HepG2 (cell line): ENCODE measurements around the gene ZMYND8. TPM values are rescaled to one million over a fixed set of nuclear protein-coding genes. Genes with fewer than 3 reads are reported as not detected.
A peak's percentile ranks its signal among the peaks of the same experiment; 100 is the strongest.

Experiments used
- BCL6 ChIP-seq: IDR thresholded peaks from 2 replicates; pipeline ENCODE4 v1.6.1; 2016; ENCODE audit warnings: missing genetic modification reagents, missing compliant biosample characterization
- HMG20A ChIP-seq: IDR thresholded peaks from 2 replicates; pipeline ENCODE4 v1.6.1; 2016; ENCODE audit warnings: borderline replicate concordance
- HNF1A ChIP-seq, 2 experiments: sonication (generic) in 1 of 2; formaldehyde crosslinking in 1 of 2; IDR thresholded peaks; 2 replicates each; pipeline versions ENCODE4 v1.4.0 to v1.6.1; 2016 to 2020; ENCODE audit warnings: borderline replicate concordance in 1 of 2, low read depth in 1 of 2, mild to moderate bottlenecking in 1 of 2, missing genetic modification reagents in 1 of 2
- HNF1B ChIP-seq: sonication (generic); formaldehyde crosslinking; IDR thresholded peaks from 2 replicates; pipeline ENCODE4 v1.5.1; 2020; ENCODE audit warnings: mild to moderate bottlenecking, moderate library complexity, missing genetic modification reagents
- HOXA3 ChIP-seq: sonication (generic); formaldehyde crosslinking; IDR thresholded peaks from 2 replicates; pipeline ENCODE4 v1.5.0; 2020; ENCODE audit warnings: missing genetic modification reagents
- IKZF5 ChIP-seq: IDR thresholded peaks from 2 replicates; pipeline ENCODE4 v1.6.1; 2018; ENCODE audit warnings: missing genetic modification reagents, mild to moderate bottlenecking, missing compliant biosample characterization
- KLF15 ChIP-seq: sonication (generic); formaldehyde crosslinking; IDR thresholded peaks from 2 replicates; pipeline ENCODE4 v1.8.1; 2023; ENCODE audit warnings: borderline replicate concordance, mild to moderate bottlenecking, inconsistent platforms, missing genetic modification reagents, mixed read lengths
- KMT2A ChIP-seq: sonication (generic); formaldehyde crosslinking; IDR thresholded peaks from 2 replicates; pipeline ENCODE4 v1.4.0; 2020; ENCODE audit warnings: missing genetic modification reagents
- MZF1 ChIP-seq: sonication (generic); formaldehyde crosslinking; IDR thresholded peaks from 2 replicates; pipeline ENCODE4 v1.8.1; 2023; ENCODE audit warnings: mild to moderate bottlenecking, missing genetic modification reagents, borderline replicate concordance
- PLRG1 ChIP-seq: fragments of 450-650 bp; conservative IDR thresholded peaks from 2 replicates; pipeline ENCODE4 v1.6.1; 2016
- SIN3A ChIP-seq: IDR thresholded peaks from 2 replicates; pipeline ENCODE4 v1.6.1; 2011; ENCODE audit warnings: low read depth, mild to moderate bottlenecking, control low read depth, low read length, borderline replicate concordance
- SNAI1 ChIP-seq: sonication (generic); formaldehyde crosslinking; IDR thresholded peaks from 2 replicates; pipeline ENCODE4 v1.5.0; 2020; ENCODE audit warnings: mild to moderate bottlenecking, missing genetic modification reagents, borderline replicate concordance
- ZFY ChIP-seq: sonication (generic); formaldehyde crosslinking; IDR thresholded peaks from 2 replicates; pipeline ENCODE4 v1.4.0; 2020; ENCODE audit warnings: missing genetic modification reagents
- ZMAT3 ChIP-seq: sonication (generic); formaldehyde crosslinking; conservative IDR thresholded peaks from 2 replicates; pipeline ENCODE4 v1.7.0; 2021; ENCODE audit warnings: missing genetic modification reagents
- ZMYM2 ChIP-seq: sonication (generic); formaldehyde crosslinking; IDR thresholded peaks from 2 replicates; pipeline ENCODE4 v1.8.0; 2022; ENCODE audit warnings: mild to moderate bottlenecking, missing genetic modification reagents
- ZNF292 ChIP-seq: sonication (generic); formaldehyde crosslinking; IDR thresholded peaks from 2 replicates; pipeline ENCODE4 v1.8.1; 2022; ENCODE audit warnings: mild to moderate bottlenecking, low read depth, missing genetic modification reagents, borderline replicate concordance
- ZNF431 ChIP-seq: sonication (generic); formaldehyde crosslinking; IDR thresholded peaks from 2 replicates; pipeline ENCODE4 v1.9.0; 2022; ENCODE audit warnings: missing genetic modification reagents, low read depth, mild to moderate bottlenecking, borderline replicate concordance
- ZNF501 ChIP-seq: sonication (generic); formaldehyde crosslinking; IDR thresholded peaks from 2 replicates; pipeline ENCODE4 v1.5.1; 2020; ENCODE audit warnings: mild to moderate bottlenecking, moderate library complexity, missing genetic modification reagents
- ZNF772 ChIP-seq: sonication (generic); formaldehyde crosslinking; IDR thresholded peaks from 2 replicates; pipeline ENCODE4 v1.5.0; 2020; ENCODE audit warnings: mild to moderate bottlenecking, missing genetic modification reagents
- ZNF788 ChIP-seq: sonication (generic); formaldehyde crosslinking; IDR thresholded peaks from 2 replicates; pipeline ENCODE4 v1.5.0; 2020; ENCODE audit warnings: mild to moderate bottlenecking, missing genetic modification reagents, borderline replicate concordance
- polyA plus RNA-seq, 8 experiments: library from polyadenylated mRNA; depleted of rRNA in 3 of 8; stranded (reverse) in 7 of 8; unstranded in 1 of 8; fragments of >200 nt; fragmentation: Illumina TruSeq in 4 of 8; extraction: Trizol in 4 of 8; gene quantifications; 2 replicates each; pipeline versions ENCODE4 v1.2.1 to v1.2.3, GENCODE V29; 2011 to 2016; ENCODE audit warnings: low read depth in 4 of 8, missing spikeins in 1 of 8, mixed read lengths in 1 of 8; ENCODE audit not compliant: insufficient read depth in 1 of 8
- total RNA-seq, 5 experiments: library from RNA; depleted of rRNA; stranded (reverse); fragments of >200 nt; fragmentation: Illumina TruSeq; extraction: Trizol; gene quantifications; 2 replicates each; pipeline ENCODE4 v1.2.3, GENCODE V29; 2016; ENCODE audit warnings: low read depth in 1 of 5

The ZMYND8 gene
- total and polyA plus RNA-seq, 2 of the 13 experiments (the other 11 are each of a cell fraction or from before 2014, with no cell fraction given) = 53.9 to 84.7 TPM

DNA sequence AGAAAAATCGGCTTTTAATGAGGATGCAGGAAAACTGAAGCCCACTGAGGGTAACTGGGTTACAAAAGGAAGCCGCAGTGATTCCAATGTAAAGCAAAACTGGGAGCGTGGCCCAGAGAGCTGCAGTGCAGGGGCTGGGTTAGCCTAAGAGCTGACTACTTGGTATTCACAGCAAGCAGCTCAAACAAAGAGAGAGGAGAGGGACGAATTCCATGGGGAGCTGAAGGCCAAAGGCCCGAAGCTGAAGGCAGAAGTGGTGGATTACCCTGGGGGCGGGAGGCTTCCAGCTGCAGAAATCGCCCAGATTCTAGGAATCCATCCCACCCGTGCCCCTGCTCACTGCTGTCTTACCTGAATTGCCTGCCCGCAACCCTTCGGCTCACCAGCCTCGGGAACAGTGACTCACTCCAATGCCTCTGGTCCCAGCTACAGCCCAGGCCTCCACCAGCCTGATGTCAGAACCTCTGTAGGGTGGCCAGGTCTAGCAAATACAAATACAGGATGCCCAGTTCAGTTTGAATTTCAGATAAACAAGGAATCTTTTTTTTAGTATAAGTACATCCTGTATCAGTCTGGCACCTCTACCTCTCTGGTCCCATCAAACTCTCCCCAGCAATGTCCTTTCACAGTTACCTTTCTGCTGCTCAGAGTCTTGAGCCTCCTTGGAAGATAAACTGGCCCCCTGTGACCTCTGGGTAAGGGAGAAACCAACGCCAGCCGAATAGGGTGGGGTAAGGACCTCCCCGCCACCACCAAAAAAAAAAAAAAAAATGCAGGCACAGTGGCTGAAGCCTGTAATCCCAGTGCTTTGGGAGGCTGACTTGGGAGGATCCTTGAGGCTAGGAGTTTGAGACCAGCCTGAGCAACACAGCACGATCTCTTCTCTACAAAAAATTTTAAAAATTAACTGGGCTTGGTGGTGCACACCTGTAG lies 14.6 kb upstream of the ZMYND8 start (continued):
- no peak for TF ChIP-seq MZF1 (CRISPR knock-in tag)
- TF ChIP-seq ZNF772 = 0 out of 2 replicates have a peak, but pooled peaks have one; percentile 14
- peak; percentile 49; the same call in 1 of the 2 replicates for TF ChIP-seq ZMAT3 (CRISPR knock-in tag)
- TF ChIP-seq ZNF431 (CRISPR knock-in tag) = no peak
- 0 out of 2 replicates have a peak, but pooled peaks have one; percentile 8 for TF ChIP-seq KMT2A
- no peak for TF ChIP-seq PLRG1
- no peak for TF ChIP-seq KLF15 (CRISPR knock-in tag)
- TF ChIP-seq HNF1B (CRISPR knock-in tag) = 0 out of 2 replicates have a peak, but pooled peaks have one; percentile 21
- 0 out of 2 replicates have a peak, but pooled peaks have one; percentile 37 for TF ChIP-seq SNAI1 (CRISPR knock-in tag)
- peak; percentile 22 for TF ChIP-seq BCL6 (CRISPR knock-in tag)
- TF ChIP-seq HOXA3 = peak; percentile 32
- peak; percentile 64; the same call in 1 of the 2 replicates for TF ChIP-seq ZMYM2
- peak; percentile 97 for TF ChIP-seq ZNF292 (CRISPR knock-in tag)
- peak; percentile 64 for TF ChIP-seq ZFY (CRISPR knock-in tag)
- 0 out of 2 replicates have a peak, but pooled peaks have one; percentile 23 for TF ChIP-seq HMG20A
- no peak for TF ChIP-seq HNF1A (IDR thresholded peaks at IDR 0.05; ENCODE audit: low read depth)
- TF ChIP-seq HNF1A (CRISPR knock-in tag; IDR thresholded peaks at IDR 0.05; ENCODE audit: borderline replicate concordance) = peak; percentile 26; the same call in 1 of the 2 replicates
- TF ChIP-seq ZNF501 (CRISPR knock-in tag) = 0 out of 2 replicates have a peak, but pooled peaks have one; percentile 4
- peak; percentile 20; the same call in 1 of the 2 replicates for TF ChIP-seq IKZF5 (CRISPR knock-in tag)
- peak; percentile 35; the same call in 1 of the 2 replicates for TF ChIP-seq SIN3A
- peak; percentile 38; the same call in 1 of the 2 replicates for TF ChIP-seq ZNF788
